CD4-positive, alpha-beta T cell (primary cell): Measurements from ENCODE around the gene BEST3. TPM values are rescaled to one million over a fixed set of nuclear protein-coding genes. Genes with fewer than 3 reads are reported as not detected.

ENCODE experiments used
- ATAC-seq: fragments of 200-7000 bp; cut with Tn5 transposase; one replicate; pipeline ENCODE4 v1.10.0; 2022; ENCODE audit warnings: mild to moderate bottlenecking; ENCODE audit not compliant: poor library complexity
- CTCF ChIA-PET: fragments of 350-600 bp; sonication (Branson Sonifier 250); formaldehyde crosslinking; loops from one replicate; lab custom pipeline; 2021; ENCODE audit warnings: antibody characterized with exemption, inconsistent platforms; lab: Charles Lee
- POLR2A ChIA-PET: fragments of 350-600 bp; sonication (Branson Sonifier 250); formaldehyde crosslinking; loops from one replicate; lab custom pipeline; 2021; ENCODE audit warnings: antibody characterized with exemption, inconsistent platforms; lab: Charles Lee
- DNase-seq, 14 experiments: peaks; one replicate each; pipeline ENCODE4 v3.0.0-alpha.2; 2013 to 2020; ENCODE audit warnings: mixed read lengths in 2 of 14
- H3K27ac ChIP-seq, 2 donors: one replicate each; pipeline versions ENCODE4 v1.5.1 to v1.7.0; 2013; ENCODE audit warnings: low read length in 2 of 2, low read depth in 1 of 2, mild to moderate bottlenecking in 1 of 2
- H3K27me3 ChIP-seq, 2 experiments: 1 replicate in 1 of 2; 2 replicates in 1 of 2; pipeline versions ENCODE4 v1.6.1 to v1.7.0; 2013; ENCODE audit warnings: low read length in 2 of 2, control low read depth in 1 of 2, mild to moderate bottlenecking in 1 of 2, moderate library complexity in 1 of 2; ENCODE audit not compliant: insufficient read depth in 2 of 2, control insufficient read depth in 1 of 2
- H3K36me3 ChIP-seq: one replicate; pipeline ENCODE4 v1.6.1; 2013; ENCODE audit warnings: low read length, control low read depth; ENCODE audit not compliant: insufficient read depth
- H3K4me1 ChIP-seq: one replicate; pipeline ENCODE4 v1.6.1; 2013; ENCODE audit warnings: low read length, control low read depth; ENCODE audit not compliant: insufficient read depth
- H3K4me3 ChIP-seq: one replicate; pipeline ENCODE4 v1.5.1; 2013; ENCODE audit warnings: mild to moderate bottlenecking, low read length, moderate library complexity
- H3K9me3 ChIP-seq, 2 experiments: 1 replicate in 1 of 2; 2 replicates in 1 of 2; pipeline versions ENCODE4 v1.6.1 to v1.7.0; 2013; ENCODE audit warnings: low read length in 2 of 2, mild to moderate bottlenecking in 2 of 2, control low read depth in 1 of 2, moderate library complexity in 1 of 2; ENCODE audit not compliant: control insufficient read depth in 1 of 2, insufficient read depth in 1 of 2
- H3K27ac Mint-ChIP-seq: one replicate; pipeline ENCODE4 v1.8.0; 2020; ENCODE audit warnings: mixed read lengths
- H3K27me3 Mint-ChIP-seq: one replicate; pipeline ENCODE4 v1.8.0; 2021; ENCODE audit warnings: mixed read lengths
- H3K36me3 Mint-ChIP-seq: one replicate; pipeline ENCODE4 v1.8.0; 2021; ENCODE audit warnings: low read depth, mixed read lengths
- H3K4me1 Mint-ChIP-seq: one replicate; pipeline ENCODE4 v1.8.0; 2021; ENCODE audit warnings: low read depth, mixed read lengths
- H3K4me3 Mint-ChIP-seq: one replicate; pipeline ENCODE4 v1.8.0; 2020; ENCODE audit warnings: mild to moderate bottlenecking, mixed read lengths
- H3K9me3 Mint-ChIP-seq: one replicate; pipeline ENCODE4 v1.8.0; 2020; ENCODE audit warnings: mixed read lengths
- intact Hi-C, 2 experiments: fragments of 100-400 bp; cut with DNase I in 1 of 2; cut with micrococcal nuclease in 1 of 2; formaldehyde crosslinking; loops; one replicate each; pipeline versions ENCODE4 v1.15.1 to v1.9.0; 2023 to 2025; cut with DNase I, micrococcal nuclease
- total RNA-seq, 174 experiments: library from RNA in 2 of 174; stranded (reverse) in 2 of 174; gene quantifications; one replicate each; pipeline ENCODE4 v1.2.3 and lab custom pipeline; 2021 to 2026
- TF ChIP-seq, protein P1 (sequence below): fragments of 200-600 bp; IDR thresholded peaks from one replicate; pipeline ENCODE4 v1.8.0; 2022; ENCODE audit warnings: antibody characterized with exemption, mild to moderate bottlenecking

Gene BEST3
- total RNA-seq, 2 experiments from 2014 or later, result not detected

DNA sequence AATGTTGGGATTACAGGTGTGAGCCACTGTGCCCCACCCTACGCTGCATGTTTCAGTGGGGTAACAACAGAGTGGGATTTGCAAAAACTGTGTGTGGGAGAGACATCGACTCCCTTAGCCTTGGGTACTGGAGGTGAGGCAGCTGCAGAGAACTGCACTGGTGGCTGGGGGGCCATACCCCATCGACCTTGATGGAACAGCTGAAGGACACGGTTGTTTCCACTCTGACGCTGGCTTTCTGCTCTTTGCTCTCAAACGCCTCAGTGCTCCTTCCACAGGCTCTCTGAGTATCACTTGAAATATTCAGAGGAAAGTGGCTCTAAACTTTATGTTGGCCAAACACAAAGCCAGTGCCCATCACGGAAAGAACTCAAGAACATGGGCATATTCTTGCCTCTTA, 57.6 kb downstream of the BEST3 start:
- no peaks in the 10 kb centered on the region for H3K36me3 ChIP-seq
- H3K27me3 ChIP-seq, result no peaks in the 10 kb centered on the region
- no peak overlapping the region for H3K4me3 Mint-ChIP-seq
- ChIA-PET POLR2A (no interaction called here), CTCF (interaction anchor here (1.7 kb wide), 1 partner anchor 350 kb away, joined by 4 read pairs; no protein-coding TSS in a partner anchor)
- H3K9me3 ChIP-seq, result no peaks in the 10 kb centered on the region
- TF ChIP-seq, protein P1, sequence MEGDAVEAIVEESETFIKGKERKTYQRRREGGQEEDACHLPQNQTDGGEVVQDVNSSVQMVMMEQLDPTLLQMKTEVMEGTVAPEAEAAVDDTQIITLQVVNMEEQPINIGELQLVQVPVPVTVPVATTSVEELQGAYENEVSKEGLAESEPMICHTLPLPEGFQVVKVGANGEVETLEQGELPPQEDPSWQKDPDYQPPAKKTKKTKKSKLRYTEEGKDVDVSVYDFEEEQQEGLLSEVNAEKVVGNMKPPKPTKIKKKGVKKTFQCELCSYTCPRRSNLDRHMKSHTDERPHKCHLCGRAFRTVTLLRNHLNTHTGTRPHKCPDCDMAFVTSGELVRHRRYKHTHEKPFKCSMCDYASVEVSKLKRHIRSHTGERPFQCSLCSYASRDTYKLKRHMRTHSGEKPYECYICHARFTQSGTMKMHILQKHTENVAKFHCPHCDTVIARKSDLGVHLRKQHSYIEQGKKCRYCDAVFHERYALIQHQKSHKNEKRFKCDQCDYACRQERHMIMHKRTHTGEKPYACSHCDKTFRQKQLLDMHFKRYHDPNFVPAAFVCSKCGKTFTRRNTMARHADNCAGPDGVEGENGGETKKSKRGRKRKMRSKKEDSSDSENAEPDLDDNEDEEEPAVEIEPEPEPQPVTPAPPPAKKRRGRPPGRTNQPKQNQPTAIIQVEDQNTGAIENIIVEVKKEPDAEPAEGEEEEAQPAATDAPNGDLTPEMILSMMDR, result no peak
- ATAC-seq (no peak), DNase-seq (no peak)
- H3K27ac Mint-ChIP-seq, result no peak overlapping the region
- intact Hi-C loops, result no loop called here
- H3K27me3 Mint-ChIP-seq, result no peaks in the 10 kb centered on the region
- H3K9me3 Mint-ChIP-seq, result no peaks in the 10 kb centered on the region
- no peak overlapping the region for H3K27ac ChIP-seq
- H3K36me3 Mint-ChIP-seq, result no peaks in the 10 kb centered on the region
- H3K4me1 ChIP-seq, result no peaks in the 10 kb centered on the region
- H3K4me3 ChIP-seq, result no peak overlapping the region
- H3K4me1 Mint-ChIP-seq, result no peaks in the 10 kb centered on the region

DNA sequence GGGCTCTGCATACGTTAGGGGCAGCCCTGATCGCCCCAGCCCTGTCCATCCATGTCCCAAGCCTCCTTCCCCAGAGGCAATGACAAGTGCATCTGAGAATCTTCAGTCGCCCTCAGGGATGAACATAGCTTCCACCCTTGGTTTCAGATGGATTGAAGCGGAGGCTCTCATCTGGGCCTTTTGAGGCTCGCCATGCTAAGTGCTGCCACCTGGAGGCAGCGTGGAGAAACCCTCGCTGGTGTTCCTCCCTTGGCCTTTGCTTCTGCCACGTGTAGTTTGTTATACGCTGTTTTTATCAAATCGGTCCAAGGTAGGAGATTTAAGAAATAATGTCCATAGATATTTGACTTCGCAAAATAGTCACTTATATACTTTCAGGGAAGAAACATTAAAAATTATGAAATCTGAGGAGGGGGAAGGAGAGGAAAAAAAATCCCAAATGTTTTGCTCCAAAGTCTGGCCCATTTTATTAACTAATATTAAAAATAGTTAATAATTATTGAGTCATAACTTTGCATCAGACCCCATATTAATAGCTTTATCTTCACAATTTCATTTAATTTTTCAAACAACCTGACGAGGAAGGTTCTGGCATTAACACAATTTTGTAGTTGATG, 59.6 kb downstream of the BEST3 start:
- Mint-ChIP-seq H3K36me3 (no peaks in the 10 kb centered on the region), H3K27me3 (no peaks in the 10 kb centered on the region), H3K27ac (no peak overlapping the region), H3K9me3 (no peaks in the 10 kb centered on the region), H3K4me3 (no peak overlapping the region), H3K4me1 (no peaks in the 10 kb centered on the region)
- Histone ChIP-seq H3K4me1 (no peaks in the 10 kb centered on the region), H3K27ac (no peak overlapping the region), H3K4me3 (no peak overlapping the region), H3K9me3 (no peaks in the 10 kb centered on the region), H3K36me3 (no peaks in the 10 kb centered on the region), H3K27me3 (no peaks in the 10 kb centered on the region)
- TF ChIP-seq, protein P1, result peak; percentile 72
- ATAC-seq (peak; percentile 79), DNase-seq (peak; percentile 22 to 78 (median 44))
- ChIA-PET POLR2A (no interaction called here), CTCF (interaction anchor here (1.3 to 2.2 kb wide), 3 partner anchors 9 to 348 kb away, joined by 5 to 6 read pairs (median 5); no protein-coding TSS in a partner anchor)
- intact Hi-C loops, result loop anchor here (1.0 to 2.0 kb wide), 4 partner anchors 282 to 485 kb away; no protein-coding TSS in a partner anchor

DNA sequence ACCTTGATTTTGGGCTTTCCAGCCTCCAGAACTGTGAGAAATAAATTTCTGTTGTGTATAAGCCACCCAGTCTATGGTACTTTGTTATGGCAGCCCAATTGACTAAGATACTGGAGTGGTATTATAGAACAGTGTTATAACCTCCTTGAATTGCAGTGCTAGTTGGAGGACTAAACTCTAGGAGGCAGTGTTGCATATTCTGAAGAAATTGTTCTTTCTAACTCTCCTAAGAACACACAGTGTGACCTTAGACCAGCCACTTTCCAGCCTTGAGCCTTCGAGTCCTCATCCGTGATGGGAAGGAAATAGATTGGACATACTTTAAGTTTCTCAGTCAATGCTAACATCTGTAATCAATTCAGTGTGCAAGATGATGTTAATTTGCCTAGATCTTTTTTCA, 66.0 kb downstream of the BEST3 start:
- no peaks in the 10 kb centered on the region for H3K4me1 Mint-ChIP-seq
- Histone ChIP-seq H3K27ac (no peak overlapping the region), H3K9me3 (no peaks in the 10 kb centered on the region), H3K4me3 (no peak overlapping the region), H3K27me3 (no peaks in the 10 kb centered on the region), H3K4me1 (no peaks in the 10 kb centered on the region), H3K36me3 (no peaks in the 10 kb centered on the region)
- H3K27ac Mint-ChIP-seq, result no peak overlapping the region
- H3K27me3 Mint-ChIP-seq, result no peaks in the 10 kb centered on the region
- DNase-seq (no peak), ATAC-seq (no peak)
- intact Hi-C loops, result no loop called here
- ChIA-PET POLR2A (no interaction called here), CTCF (no interaction called here)
- no peak overlapping the region for H3K4me3 Mint-ChIP-seq
- TF ChIP-seq, protein P1, result no peak
- H3K9me3 Mint-ChIP-seq, result no peaks in the 10 kb centered on the region
- H3K36me3 Mint-ChIP-seq, result no peaks in the 10 kb centered on the region
